GM19351 (cell line): Measurements from ENCODE around the gene YTHDF1.

Experiments used
- ATAC-seq: cut with Tn5 transposase; IDR thresholded peaks from one replicate; pipeline ENCODE4 v1.9.1; 2021; ENCODE audit warnings: mild to moderate bottlenecking, moderate library complexity; ENCODE audit not compliant: unreplicated experiment

YTHDF1 gene

GRCh38 chr20:63210011-63210605, 5.8 kb downstream of the YTHDF1 start:
- no peak for ATAC-seq

GRCh38 chr20:63208346-63208909, 7.5 kb downstream of the YTHDF1 start:
- no peak for ATAC-seq

- no peak for ATAC-seq
Observed at GRCh38 chr20:63206878-63207277, 9.1 kb downstream of the YTHDF1 start.

GRCh38 chr20:63205896-63206295, 10.0 kb downstream of the YTHDF1 start:
- ATAC-seq: no peak

DNA sequence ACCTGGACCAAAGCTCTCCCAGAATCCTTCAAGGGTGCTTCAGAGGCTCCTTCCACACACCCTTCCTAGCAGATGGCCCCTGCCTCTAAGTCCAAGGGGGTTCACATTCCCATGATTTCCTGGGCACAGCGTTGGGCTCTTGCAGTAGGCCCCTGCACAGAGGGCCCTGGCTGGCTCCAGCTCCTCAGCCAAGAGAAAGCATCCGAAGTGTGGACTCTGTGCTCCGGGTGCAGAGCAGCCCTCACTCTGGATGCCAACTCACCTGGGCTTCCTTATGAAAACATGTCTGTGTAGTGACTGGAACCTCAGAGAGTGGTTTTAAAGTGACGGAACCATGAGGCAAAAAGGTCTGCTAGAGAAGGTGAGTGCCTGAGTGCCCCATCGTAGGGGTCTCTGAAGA, 11.6 kb downstream of the YTHDF1 start:
- ATAC-seq: no peak

DNA sequence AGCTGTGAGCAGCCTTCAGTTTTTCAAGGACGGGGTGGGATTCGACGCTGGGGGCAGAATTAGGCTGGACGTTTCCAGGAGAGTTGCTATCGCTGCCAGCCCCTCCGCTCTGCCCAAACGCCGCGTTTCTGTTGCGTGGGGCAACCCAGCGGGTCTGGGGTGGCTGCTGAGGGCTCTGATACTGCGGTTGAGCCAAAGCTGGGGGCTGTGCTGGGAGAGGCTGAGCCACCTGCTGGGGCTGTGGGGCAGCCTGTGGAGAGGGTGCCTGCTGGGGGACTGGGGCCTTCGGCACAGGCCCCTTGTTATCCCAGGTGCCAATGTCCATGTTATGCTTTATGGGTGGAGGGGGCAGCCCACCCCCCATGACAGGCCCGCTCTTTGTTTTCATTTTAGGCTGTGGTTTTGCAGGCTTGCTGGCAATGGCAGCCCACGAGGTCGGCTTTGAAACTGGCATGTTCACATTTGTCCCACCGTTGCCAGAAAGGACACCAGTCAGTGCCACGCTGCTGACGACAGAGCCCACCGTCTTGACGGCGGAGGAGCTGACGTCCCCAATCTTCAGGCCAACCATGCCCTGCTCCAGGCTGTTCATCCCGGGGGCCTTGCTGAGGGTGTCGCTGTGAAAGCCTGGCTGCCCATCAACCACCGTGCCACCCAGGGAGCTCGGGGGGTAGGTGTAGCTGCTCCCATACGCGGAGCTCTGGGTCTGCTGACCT, 13.0 kb downstream of the YTHDF1 start:
- ATAC-seq: no peak

- no peak for ATAC-seq
Observed at GRCh38 chr20:63202021-63202420, 13.9 kb downstream of the YTHDF1 start.

DNA sequence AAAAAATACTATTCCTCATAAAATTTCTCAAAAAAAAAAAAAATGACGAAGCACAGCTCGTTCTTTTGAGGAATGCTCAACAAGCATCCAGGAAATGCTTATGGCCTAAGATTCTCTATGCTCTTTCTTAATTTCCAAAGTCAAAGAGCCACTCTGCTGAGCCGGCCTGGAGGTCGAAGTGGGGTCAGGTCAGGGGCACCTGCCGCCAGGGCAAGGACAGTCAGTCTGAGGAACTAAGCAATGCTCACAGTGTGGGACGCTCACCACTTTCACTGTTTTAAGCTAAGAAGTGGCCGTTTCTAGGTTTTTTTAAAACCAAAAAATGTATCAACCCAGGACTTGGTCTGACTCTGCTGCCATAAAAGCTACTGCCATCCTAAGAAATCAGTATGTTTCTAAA, 17.3 kb downstream of the YTHDF1 start:
- no peak for ATAC-seq

GRCh38 chr20:63196768-63197470, 19.0 kb downstream of the YTHDF1 start:
- ATAC-seq: no peak

GRCh38 chr20:63194797-63195173, 21.1 kb downstream of the YTHDF1 start:
- ATAC-seq: no peak

GRCh38 chr20:63194007-63194796, 21.7 kb downstream of the YTHDF1 start:
- no peak for ATAC-seq

- no peak for ATAC-seq
Observed at GRCh38 chr20:63192721-63193120, 23.2 kb downstream of the YTHDF1 start.

GRCh38 chr20:63191400-63191799, 24.5 kb downstream of the YTHDF1 start:
- no peak for ATAC-seq

DNA sequence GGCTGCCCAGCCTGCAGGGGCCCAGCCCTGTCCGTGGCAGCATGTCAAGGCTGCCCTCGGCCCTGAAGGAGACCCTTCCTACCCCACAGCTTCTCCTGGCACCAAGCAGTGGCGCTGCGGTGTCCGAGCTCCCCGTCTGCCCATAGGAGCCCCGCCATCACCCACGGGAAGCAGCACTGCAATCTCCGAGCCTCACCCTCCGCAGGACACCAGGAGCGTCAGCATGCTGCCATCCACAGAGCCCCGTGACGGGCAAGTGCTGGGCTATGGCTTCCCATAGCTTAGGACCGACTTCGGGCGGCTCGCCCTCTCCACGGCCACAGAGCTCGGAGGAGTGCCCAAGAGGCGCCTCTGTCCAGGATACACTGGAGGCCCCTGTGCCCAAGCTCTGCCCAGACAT, 25.1 kb downstream of the YTHDF1 start:
- ATAC-seq: no peak

- no peak for ATAC-seq
Observed at GRCh38 chr20:63189846-63190559, 25.9 kb downstream of the YTHDF1 start.

DNA sequence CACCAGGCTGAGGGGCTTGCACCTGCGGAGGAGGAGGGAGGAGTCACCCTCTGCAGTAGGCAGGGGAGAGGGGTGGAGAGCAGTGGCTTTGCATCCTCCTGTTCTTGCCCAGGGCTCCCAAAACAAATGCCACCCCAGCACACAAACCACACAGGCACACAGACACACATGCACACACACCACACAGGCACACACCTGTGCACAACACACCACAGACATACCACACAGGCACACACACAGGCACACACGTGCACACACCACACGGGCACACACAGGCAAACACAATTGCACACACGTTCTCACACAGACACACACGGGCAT, 26.6 kb downstream of the YTHDF1 start:
- ATAC-seq: no peak

DNA sequence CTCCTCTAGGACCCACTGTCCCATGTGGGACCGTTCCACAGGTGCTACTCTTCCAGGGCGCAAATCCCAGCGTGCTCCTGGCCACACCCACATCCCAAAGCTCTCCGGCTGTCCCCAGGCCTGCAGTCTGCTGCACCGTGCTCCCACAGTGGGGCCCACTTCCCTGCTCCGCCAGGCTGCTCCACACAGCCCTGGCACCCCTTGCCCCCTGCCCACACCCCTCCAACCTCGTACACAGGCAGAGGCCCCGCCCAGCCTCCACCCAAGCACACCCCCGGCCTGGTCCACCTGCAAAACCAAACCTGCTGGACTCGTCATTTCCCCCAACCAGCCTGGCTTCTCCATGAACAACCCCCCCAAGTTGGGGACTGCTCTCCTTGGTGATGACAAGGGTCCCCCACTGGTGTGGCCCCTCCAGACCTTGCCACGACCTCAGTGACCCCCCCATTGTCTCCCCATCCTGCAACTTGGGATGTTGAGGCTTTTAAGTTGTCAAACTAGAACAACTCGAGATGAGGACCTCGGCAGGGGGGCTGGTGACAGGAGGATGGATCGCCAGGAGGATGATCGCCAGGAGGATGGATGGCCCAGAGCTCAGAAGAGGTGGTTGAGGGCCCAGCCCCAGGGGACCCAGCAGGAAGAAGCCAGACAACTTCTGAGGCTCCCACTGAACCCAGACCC, 27.1 kb downstream of the YTHDF1 start:
- no peak for ATAC-seq

- ATAC-seq: no peak
Observed at GRCh38 chr20:63188159-63188442, 27.8 kb downstream of the YTHDF1 start.

DNA sequence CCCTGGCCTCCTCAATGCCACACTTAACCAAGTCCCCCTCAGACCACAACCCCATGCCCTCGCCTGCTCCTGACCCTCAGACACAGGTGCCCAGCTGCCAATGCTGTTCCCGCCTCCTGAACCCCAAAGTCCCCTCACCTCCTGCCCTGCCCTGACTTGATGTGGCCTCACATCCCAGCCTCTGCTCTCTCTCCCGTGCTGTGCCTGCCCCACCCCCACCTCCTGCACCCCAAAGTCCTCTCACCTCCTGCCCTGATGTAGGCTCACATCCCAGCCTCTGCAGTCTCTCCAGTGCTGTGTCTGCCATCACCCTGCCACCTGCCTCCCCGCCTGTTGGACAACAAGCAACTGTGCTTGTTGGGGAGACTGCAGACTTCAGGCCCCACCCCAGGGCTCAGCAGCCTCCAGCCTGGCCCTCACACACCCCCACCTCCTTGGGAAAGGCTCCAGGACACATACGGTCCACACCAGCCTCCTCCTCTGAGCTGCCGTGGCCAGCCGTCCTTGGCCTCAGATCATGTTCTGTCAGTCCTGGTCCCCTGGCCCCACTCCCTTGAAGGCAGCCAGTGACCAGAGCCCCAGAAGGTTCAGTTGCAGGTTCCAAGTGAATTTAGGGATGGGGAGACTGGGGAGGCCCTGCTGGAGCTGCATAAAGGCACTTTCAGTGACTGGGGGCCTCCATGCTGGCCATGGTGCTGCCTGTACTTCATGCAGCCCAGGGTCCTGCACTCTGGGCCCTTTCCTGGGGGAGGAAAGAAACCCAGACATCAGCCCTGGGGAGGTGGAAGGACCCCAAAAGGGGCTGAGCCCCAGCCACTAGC, 28.4 kb downstream of the YTHDF1 start:
- no peak for ATAC-seq
